ENCODE measurements around the gene TMEM140.

DNA sequence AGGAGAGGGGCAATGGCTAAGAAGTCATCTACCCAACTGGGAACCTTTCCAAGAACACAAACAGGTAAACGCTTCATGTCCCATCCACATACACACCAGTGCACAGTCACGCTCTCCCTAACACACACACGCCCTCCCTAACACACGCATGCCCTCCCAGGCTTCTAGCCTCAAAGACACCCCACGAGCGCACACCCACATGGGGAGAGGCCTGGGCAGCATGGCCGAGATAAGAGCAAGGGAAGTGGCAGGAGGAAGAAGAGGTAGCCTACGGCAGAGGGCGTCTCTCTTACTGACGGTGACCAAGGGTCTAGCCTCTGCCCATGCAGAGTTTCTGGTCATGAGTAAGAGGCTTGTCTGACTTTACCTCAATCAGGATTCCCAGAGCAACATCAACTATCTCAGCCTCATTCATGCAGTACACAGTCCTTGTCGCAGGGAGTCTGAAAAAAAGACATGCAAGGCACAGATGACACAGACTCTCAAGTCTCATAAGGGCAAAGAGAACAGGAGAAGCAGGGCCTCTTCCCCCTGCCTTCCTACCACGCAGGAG, 19.6 kb downstream of the TMEM140 start:
- TF ChIP-seq, protein P1, sequence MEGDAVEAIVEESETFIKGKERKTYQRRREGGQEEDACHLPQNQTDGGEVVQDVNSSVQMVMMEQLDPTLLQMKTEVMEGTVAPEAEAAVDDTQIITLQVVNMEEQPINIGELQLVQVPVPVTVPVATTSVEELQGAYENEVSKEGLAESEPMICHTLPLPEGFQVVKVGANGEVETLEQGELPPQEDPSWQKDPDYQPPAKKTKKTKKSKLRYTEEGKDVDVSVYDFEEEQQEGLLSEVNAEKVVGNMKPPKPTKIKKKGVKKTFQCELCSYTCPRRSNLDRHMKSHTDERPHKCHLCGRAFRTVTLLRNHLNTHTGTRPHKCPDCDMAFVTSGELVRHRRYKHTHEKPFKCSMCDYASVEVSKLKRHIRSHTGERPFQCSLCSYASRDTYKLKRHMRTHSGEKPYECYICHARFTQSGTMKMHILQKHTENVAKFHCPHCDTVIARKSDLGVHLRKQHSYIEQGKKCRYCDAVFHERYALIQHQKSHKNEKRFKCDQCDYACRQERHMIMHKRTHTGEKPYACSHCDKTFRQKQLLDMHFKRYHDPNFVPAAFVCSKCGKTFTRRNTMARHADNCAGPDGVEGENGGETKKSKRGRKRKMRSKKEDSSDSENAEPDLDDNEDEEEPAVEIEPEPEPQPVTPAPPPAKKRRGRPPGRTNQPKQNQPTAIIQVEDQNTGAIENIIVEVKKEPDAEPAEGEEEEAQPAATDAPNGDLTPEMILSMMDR (conservative IDR thresholded peaks at IDR 0.05; ENCODE audit: low read depth, low read length): no peak
- TF ChIP-seq EZH2 (IDR thresholded peaks at IDR 0.05; ENCODE audit: borderline replicate concordance, low read depth, low read length, poor library complexity, severe bottlenecking): no peak

Measured in A673 (cell line).